PC-9 (cell line): ENCODE data around the gene C4BPA. TPM values are rescaled to one million over a fixed set of nuclear protein-coding genes. Genes with fewer than 3 reads are reported as not detected.
A peak's percentile ranks its signal among the peaks of the same experiment; 100 is the strongest.

ENCODE experiments used
- BruUV-seq: library from RNA; stranded (reverse); fragments of 400-500 nt; replicated peaks from 2 replicates; lab custom pipeline; 2021; lab: Mats Ljungman, UMichigan
- CTCF ChIA-PET: fragments of 300-600 bp; sonication (Branson Sonifier 250); formaldehyde crosslinking; loops from one replicate; lab custom pipeline; 2022; ENCODE audit warnings: antibody characterized with exemption; lab: Charles Lee
- POLR2A ChIA-PET: fragments of 300-600 bp; sonication (Branson Sonifier 250); formaldehyde crosslinking; loops from one replicate; lab custom pipeline; 2022; ENCODE audit warnings: antibody characterized with exemption; ENCODE audit not compliant: unreplicated experiment; lab: Charles Lee
- DNase-seq, 2 experiments: peaks; one replicate each; pipeline versions ENCODE4 v3.0.0 to v3.0.0-alpha.2; 2015 to 2022; ENCODE audit warnings: mixed read lengths in 1 of 2
- H2AFZ ChIP-seq: fragments of 200-600 bp; sonication (generic); 2 replicates; pipeline ENCODE4 v1.8.1; 2017; ENCODE audit warnings: antibody characterized with exemption
- H3F3A ChIP-seq: fragments of 200-600 bp; sonication (generic); 2 replicates; pipeline ENCODE4 v1.8.1; 2017; ENCODE audit warnings: antibody characterized with exemption, mild to moderate bottlenecking, low read depth; ENCODE audit not compliant: insufficient read depth
- H3K27ac ChIP-seq: fragments of 200-600 bp; sonication (generic); 2 replicates; pipeline ENCODE4 v1.6.1; 2016; ENCODE audit warnings: mixed run types
- H3K27me3 ChIP-seq: fragments of 200-600 bp; sonication (generic); 2 replicates; pipeline ENCODE4 v1.6.1; 2016; ENCODE audit warnings: low read depth, mixed run types; ENCODE audit not compliant: insufficient read depth
- H3K36me3 ChIP-seq: fragments of 200-600 bp; sonication (generic); 2 replicates; pipeline ENCODE4 v1.6.1; 2016; ENCODE audit warnings: low read depth, mixed run types
- H3K4me1 ChIP-seq: fragments of 200-600 bp; sonication (generic); replicated peaks from 2 replicates; pipeline ENCODE4 v1.6.1; 2016; ENCODE audit warnings: mixed run types; ENCODE audit not compliant: insufficient read depth
- H3K4me2 ChIP-seq: fragments of 200-600 bp; sonication (generic); 2 replicates; pipeline ENCODE4 v1.6.1; 2017; ENCODE audit warnings: mixed run types
- H3K4me3 ChIP-seq: fragments of 200-600 bp; sonication (generic); 2 replicates; pipeline ENCODE4 v1.6.1; 2016; ENCODE audit warnings: mixed run types
- H3K79me2 ChIP-seq: fragments of 200-600 bp; sonication (generic); 2 replicates; pipeline ENCODE4 v1.6.1; 2017; ENCODE audit warnings: low read depth, mixed run types
- H3K9me2 ChIP-seq: fragments of 200-600 bp; sonication (generic); 2 replicates; pipeline ENCODE4 v1.8.1; 2017; ENCODE audit warnings: mild to moderate bottlenecking; ENCODE audit not compliant: insufficient read depth
- H3K9me3 ChIP-seq: fragments of 200-600 bp; sonication (generic); 2 replicates; pipeline ENCODE4 v1.8.1; 2016; ENCODE audit warnings: low read depth; ENCODE audit not compliant: insufficient read depth
- H4K20me1 ChIP-seq: fragments of 200-600 bp; sonication (generic); 2 replicates; pipeline ENCODE4 v1.8.1; 2017; ENCODE audit not compliant: insufficient read depth
- EZH2 ChIP-seq: fragments of 200-600 bp; sonication (generic); IDR thresholded peaks from 2 replicates; pipeline ENCODE4 v1.8.0; 2017; ENCODE audit warnings: antibody characterized with exemption, low read depth
- intact Hi-C: fragments of 100-400 bp; cut with micrococcal nuclease; formaldehyde crosslinking; loops from one replicate; pipeline ENCODE4 v1.10.0; 2022; ENCODE audit not compliant: unreplicated experiment
- total RNA-seq: library from RNA; stranded (reverse); gene quantifications from 2 replicates; pipeline ENCODE4 v1.2.3, GENCODE V29; 2021
- TF ChIP-seq, protein P1 (sequence below): fragments of 200-600 bp; sonication (generic); conservative IDR thresholded peaks from 2 replicates; pipeline ENCODE4 v1.6.1; 2017; ENCODE audit warnings: mixed run types, antibody characterized with exemption, mild to moderate bottlenecking, moderate library complexity

Gene C4BPA
- total RNA-seq, 1 experiment from 2014 or later: not detected

- intact Hi-C loops: loop anchor here (10.0 kb wide), 1 partner anchor 56 kb away; no protein-coding TSS in a partner anchor
- Histone ChIP-seq H3K27me3 (no peaks in the 10 kb centered on the region), H3K4me1 (0 out of 2 replicates have a peak, but pooled peaks cover 10% of the 10 kb centered on the region), H4K20me1 (no peaks in the 10 kb centered on the region), H2AFZ (no peak overlapping the region), H3K79me2 (no peaks in the 10 kb centered on the region), H3K9me2 (no peaks in the 10 kb centered on the region), H3K36me3 (no peaks in the 10 kb centered on the region), H3K9me3 (peaks cover 4% of the 10 kb centered on the region; the same call in 1 of the 2 replicates), H3K27ac (no peak overlapping the region), H3F3A (peaks cover 13% of the 10 kb centered on the region; the same call in 1 of the 2 replicates), H3K4me3 (no peak overlapping the region), H3K4me2 (no peak overlapping the region)
- DNase-seq: peak in 1 of 2 experiments; percentile 70
- ChIA-PET POLR2A (no interaction called here), CTCF (no interaction called here)
- BruUV-seq: no TSS peak
- TF ChIP-seq, protein P1, sequence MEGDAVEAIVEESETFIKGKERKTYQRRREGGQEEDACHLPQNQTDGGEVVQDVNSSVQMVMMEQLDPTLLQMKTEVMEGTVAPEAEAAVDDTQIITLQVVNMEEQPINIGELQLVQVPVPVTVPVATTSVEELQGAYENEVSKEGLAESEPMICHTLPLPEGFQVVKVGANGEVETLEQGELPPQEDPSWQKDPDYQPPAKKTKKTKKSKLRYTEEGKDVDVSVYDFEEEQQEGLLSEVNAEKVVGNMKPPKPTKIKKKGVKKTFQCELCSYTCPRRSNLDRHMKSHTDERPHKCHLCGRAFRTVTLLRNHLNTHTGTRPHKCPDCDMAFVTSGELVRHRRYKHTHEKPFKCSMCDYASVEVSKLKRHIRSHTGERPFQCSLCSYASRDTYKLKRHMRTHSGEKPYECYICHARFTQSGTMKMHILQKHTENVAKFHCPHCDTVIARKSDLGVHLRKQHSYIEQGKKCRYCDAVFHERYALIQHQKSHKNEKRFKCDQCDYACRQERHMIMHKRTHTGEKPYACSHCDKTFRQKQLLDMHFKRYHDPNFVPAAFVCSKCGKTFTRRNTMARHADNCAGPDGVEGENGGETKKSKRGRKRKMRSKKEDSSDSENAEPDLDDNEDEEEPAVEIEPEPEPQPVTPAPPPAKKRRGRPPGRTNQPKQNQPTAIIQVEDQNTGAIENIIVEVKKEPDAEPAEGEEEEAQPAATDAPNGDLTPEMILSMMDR: no peak
- TF ChIP-seq EZH2: no peak
These were observed 5.0 kb downstream of the C4BPA start for GRCh38 chr1:207109004-207109403.

- TF ChIP-seq, protein P1: no peak
- no peak for TF ChIP-seq EZH2
These were observed 8.7 kb downstream of the C4BPA start for GRCh38 chr1:207112616-207113296.

GRCh38 chr1:207115269-207115668, 11.2 kb downstream of the C4BPA start:
- no peak overlapping the region for H2AFZ ChIP-seq
- no peaks in the 10 kb centered on the region for H3K79me2 ChIP-seq
- no peak overlapping the region for H3K4me3 ChIP-seq
- H3K27ac ChIP-seq: no peak overlapping the region
- intact Hi-C loops: no loop called here
- BruUV-seq: no TSS peak
- no peaks in the 10 kb centered on the region for H4K20me1 ChIP-seq
- H3K9me3 ChIP-seq: peaks cover 4% of the 10 kb centered on the region; the same call in 1 of the 2 replicates
- no peak for TF ChIP-seq EZH2
- TF ChIP-seq, protein P1: no peak
- ChIA-PET POLR2A (no interaction called here), CTCF (no interaction called here)
- no peak for DNase-seq
- H3F3A ChIP-seq: no peaks in the 10 kb centered on the region
- H3K4me1 ChIP-seq: no peaks in the 10 kb centered on the region
- H3K4me2 ChIP-seq: no peak overlapping the region
- H3K9me2 ChIP-seq: no peaks in the 10 kb centered on the region
- no peaks in the 10 kb centered on the region for H3K36me3 ChIP-seq
- H3K27me3 ChIP-seq: no peaks in the 10 kb centered on the region

More at GRCh38 chr1:207112616-207113296, 8.7 kb downstream of the C4BPA start:
- Histone ChIP-seq H3K27ac (no peak overlapping the region), H3K27me3 (no peaks in the 10 kb centered on the region), H3K9me3 (peaks cover 4% of the 10 kb centered on the region; the same call in 1 of the 2 replicates), H3K9me2 (no peaks in the 10 kb centered on the region), H2AFZ (no peak overlapping the region), H3K4me3 (no peak overlapping the region), H3K4me1 (0 out of 2 replicates have a peak, but pooled peaks cover 7% of the 10 kb centered on the region), H4K20me1 (no peaks in the 10 kb centered on the region), H3K79me2 (no peaks in the 10 kb centered on the region), H3K36me3 (no peaks in the 10 kb centered on the region), H3F3A (peaks cover 13% of the 10 kb centered on the region; the same call in 1 of the 2 replicates), H3K4me2 (no peak overlapping the region)
- no peak for DNase-seq
- BruUV-seq: no TSS peak
- CTCF ChIA-PET: no interaction called here
- intact Hi-C loops: no loop called here
- POLR2A ChIA-PET: no interaction called here
